AG04449 (cell line): ENCODE results near the gene KRT77.
A peak's percentile ranks its signal among the peaks of the same experiment; 100 is the strongest.

Experiments
- CTCF ChIA-PET: fragments of 350-600 bp; formaldehyde crosslinking; extraction: SDS; loops from one replicate; lab custom pipeline; 2021; ENCODE audit warnings: antibody characterized with exemption; lab: Yijun Ruan, JAX
- POLR2A ChIA-PET: fragments of 400-600, 350-600 bp; formaldehyde crosslinking; extraction: SDS; loops from one replicate; lab custom pipeline; 2020; ENCODE audit warnings: antibody characterized with exemption, inconsistent platforms; lab: Yijun Ruan, JAX
- DNase-seq: peaks from one replicate; pipeline ENCODE4 v3.0.0-alpha.2; 2010; ENCODE audit warnings: low read depth, low spot score
- H3K4me3 ChIP-seq: 2 replicates; pipeline ENCODE4 v1.5.1; 2011; ENCODE audit warnings: low read depth, mild to moderate bottlenecking, control low read depth, low read length
- TF ChIP-seq, protein P1 (sequence below): IDR thresholded peaks from one replicate; pipeline ENCODE4 v1.5.1; 2011; ENCODE audit warnings: mild to moderate bottlenecking, moderate library complexity, low read length, control low read depth, inconsistent platforms; ENCODE audit not compliant: insufficient read depth; ENCODE audit errors: missing control alignments

Gene KRT77

DNA sequence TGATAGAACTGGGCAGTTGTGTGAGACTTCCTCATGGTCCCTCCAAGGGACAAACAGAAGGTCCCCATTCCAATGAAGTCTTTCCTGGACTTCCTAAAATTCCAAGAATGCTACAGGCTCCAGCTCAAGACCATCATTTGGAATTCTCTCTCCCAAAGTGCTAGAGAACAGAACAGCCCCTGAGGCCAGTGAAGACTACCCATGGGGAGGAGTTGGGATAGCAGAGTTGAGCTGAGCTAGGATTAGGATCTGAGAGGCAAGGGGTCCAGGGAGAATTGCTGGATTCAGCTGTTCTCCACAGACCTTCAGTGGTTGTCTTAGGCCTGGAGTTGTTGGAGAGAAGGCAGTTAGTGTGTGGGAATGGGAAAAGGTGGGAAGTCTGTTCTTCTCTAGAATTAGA is 33.9 kb downstream of the KRT77 start:
- DNase-seq, result no peak
- POLR2A ChIA-PET, result no interaction called here
- TF ChIP-seq, protein P1, sequence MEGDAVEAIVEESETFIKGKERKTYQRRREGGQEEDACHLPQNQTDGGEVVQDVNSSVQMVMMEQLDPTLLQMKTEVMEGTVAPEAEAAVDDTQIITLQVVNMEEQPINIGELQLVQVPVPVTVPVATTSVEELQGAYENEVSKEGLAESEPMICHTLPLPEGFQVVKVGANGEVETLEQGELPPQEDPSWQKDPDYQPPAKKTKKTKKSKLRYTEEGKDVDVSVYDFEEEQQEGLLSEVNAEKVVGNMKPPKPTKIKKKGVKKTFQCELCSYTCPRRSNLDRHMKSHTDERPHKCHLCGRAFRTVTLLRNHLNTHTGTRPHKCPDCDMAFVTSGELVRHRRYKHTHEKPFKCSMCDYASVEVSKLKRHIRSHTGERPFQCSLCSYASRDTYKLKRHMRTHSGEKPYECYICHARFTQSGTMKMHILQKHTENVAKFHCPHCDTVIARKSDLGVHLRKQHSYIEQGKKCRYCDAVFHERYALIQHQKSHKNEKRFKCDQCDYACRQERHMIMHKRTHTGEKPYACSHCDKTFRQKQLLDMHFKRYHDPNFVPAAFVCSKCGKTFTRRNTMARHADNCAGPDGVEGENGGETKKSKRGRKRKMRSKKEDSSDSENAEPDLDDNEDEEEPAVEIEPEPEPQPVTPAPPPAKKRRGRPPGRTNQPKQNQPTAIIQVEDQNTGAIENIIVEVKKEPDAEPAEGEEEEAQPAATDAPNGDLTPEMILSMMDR, result no peak
- CTCF ChIA-PET, result no interaction called here
- no peak overlapping the region for H3K4me3 ChIP-seq

DNA sequence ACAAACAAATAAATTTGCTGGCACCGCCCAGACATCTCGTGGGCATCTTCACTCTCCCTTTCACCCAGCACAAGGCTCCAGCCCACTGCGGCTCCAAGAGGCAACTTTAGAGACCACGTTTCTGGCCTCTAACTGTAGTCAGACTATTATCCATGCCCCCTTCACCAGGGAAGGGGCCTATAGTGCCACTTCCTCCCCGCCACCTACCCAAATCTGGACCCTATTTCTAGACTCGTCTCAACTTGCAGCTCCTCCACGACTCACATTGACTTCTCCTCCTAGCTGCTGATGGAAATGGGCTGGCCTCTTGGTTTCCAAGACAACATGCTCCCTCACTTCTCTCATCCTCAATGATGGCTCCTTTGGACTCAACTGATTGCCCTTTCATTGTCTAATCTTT is 35.4 kb downstream of the KRT77 start:
- no peak for DNase-seq
- TF ChIP-seq, protein P1, result no peak
- CTCF ChIA-PET, result interaction anchor here (1.2 to 3.3 kb wide), 3 partner anchors 201 to 211 kb away, joined by 3 to 16 read pairs (median 10); no protein-coding TSS in a partner anchor
- POLR2A ChIA-PET, result no interaction called here
- no peak overlapping the region for H3K4me3 ChIP-seq

DNA sequence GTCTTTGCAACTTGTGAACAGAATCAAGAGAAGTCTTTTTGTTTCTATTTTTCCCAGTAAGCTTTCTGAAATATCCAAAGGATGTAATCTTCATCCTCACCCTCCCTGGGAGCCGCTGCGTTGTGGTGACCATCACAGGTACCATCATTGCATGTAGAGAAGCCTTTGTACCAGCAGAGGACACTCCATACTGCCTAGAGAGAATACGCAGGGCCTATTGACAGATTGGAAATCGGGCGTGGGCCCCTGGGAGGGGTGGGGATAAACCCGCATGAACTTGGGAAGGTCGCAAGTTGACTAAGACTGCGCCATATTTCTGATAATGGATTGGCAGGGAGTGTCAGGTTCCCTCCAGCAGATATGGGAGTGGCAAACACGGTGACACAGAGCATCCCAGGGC is 35.8 kb downstream of the KRT77 start:
- TF ChIP-seq, protein P1, result peak; percentile 10
- DNase-seq, result no peak
- ChIA-PET POLR2A (no interaction called here), CTCF (interaction anchor here (0.9 to 3.3 kb wide), 4 partner anchors 202 to 211 kb away, joined by 3 to 16 read pairs (median 7); no protein-coding TSS in a partner anchor)
- H3K4me3 ChIP-seq, result no peak overlapping the region

DNA sequence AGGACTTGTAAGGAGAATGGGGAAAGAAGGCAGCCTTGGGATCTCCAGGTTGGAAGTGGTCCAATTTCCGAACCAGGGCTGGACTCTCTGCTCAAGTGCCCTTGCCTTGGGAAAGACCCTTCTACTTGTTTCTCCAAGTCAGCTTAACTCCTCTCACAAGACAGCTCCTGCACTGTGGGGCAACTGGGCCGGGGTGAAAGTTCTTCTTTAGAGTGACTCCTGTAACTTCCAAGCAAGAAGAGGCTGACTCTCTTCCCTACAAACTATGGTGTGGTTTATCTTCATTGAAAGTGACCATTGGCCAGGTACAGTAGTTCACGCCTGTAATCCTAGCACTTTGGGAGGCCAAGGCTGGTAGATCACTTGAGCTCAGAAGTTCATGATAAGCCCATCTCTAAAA is 36.9 kb downstream of the KRT77 start:
- POLR2A ChIA-PET, result no interaction called here
- CTCF ChIA-PET, result interaction anchor here (1.0 to 3.3 kb wide), 4 partner anchors 201 to 213 kb away, joined by 3 to 16 read pairs (median 6); no protein-coding TSS in a partner anchor

DNA sequence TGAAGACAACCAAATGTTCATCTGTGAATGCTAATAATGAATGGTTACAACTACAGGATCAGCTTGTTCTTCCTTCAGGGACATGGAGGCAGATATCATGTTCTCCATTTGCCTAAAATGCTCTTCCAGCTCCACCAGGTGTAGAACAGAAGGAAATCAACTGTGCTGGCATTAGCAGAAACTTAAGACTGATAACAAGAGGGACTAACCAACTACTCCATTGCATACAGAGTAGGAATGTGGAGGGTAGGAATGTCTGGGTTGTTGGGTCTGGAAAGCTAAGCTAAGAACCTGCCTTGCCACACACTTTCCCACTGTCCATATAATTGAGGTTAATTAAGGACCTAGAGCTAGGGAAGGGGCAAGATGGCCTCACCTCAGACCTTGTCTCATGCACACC is 39.9 kb downstream of the KRT77 start:
- no peak overlapping the region for H3K4me3 ChIP-seq
- POLR2A ChIA-PET, result no interaction called here
- TF ChIP-seq, protein P1, result no peak
- CTCF ChIA-PET, result interaction anchor here (1.6 kb wide), 1 partner anchor 207 kb away, joined by 6 read pairs; no protein-coding TSS in a partner anchor
- no peak for DNase-seq

More for the DNA sequence above, 36.9 kb downstream of the KRT77 start:
- H3K4me3 ChIP-seq, result no peak overlapping the region
- TF ChIP-seq, protein P1, result no peak
- DNase-seq, result no peak

DNA sequence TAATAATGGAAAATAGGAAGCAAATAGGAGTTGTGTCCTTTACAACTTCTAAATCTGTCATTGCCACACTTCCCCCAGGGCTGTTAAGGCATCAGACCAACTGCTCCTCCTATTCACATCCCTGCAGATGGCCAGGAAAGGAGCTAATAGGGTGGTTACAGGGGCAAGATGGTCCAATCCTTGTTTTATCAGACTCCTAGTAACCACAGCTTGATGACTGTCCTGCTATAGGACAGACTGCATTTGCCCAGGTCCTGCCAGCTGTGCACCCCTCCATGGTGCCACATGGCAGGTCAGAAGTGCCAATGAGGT is 40.5 kb downstream of the KRT77 start:
- no peak for DNase-seq
- CTCF ChIA-PET, result interaction anchor here (1.6 kb wide), 1 partner anchor 208 kb away, joined by 6 read pairs; no protein-coding TSS in a partner anchor

More for the DNA sequence above, 40.5 kb downstream of the KRT77 start:
- POLR2A ChIA-PET, result no interaction called here
- H3K4me3 ChIP-seq, result no peak overlapping the region
- TF ChIP-seq, protein P1, result no peak
